CD4-positive, alpha-beta T cell treated with Interleukin-15 for 1 hour (primary cell): Measurements from ENCODE around the gene FAM83D.

Experiments
- DNase-seq: peaks from one replicate; pipeline ENCODE4 v3.0.0-alpha.2; 2020

FAM83D gene, protein sequence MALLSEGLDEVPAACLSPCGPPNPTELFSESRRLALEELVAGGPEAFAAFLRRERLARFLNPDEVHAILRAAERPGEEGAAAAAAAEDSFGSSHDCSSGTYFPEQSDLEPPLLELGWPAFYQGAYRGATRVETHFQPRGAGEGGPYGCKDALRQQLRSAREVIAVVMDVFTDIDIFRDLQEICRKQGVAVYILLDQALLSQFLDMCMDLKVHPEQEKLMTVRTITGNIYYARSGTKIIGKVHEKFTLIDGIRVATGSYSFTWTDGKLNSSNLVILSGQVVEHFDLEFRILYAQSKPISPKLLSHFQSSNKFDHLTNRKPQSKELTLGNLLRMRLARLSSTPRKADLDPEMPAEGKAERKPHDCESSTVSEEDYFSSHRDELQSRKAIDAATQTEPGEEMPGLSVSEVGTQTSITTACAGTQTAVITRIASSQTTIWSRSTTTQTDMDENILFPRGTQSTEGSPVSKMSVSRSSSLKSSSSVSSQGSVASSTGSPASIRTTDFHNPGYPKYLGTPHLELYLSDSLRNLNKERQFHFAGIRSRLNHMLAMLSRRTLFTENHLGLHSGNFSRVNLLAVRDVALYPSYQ

DNA sequence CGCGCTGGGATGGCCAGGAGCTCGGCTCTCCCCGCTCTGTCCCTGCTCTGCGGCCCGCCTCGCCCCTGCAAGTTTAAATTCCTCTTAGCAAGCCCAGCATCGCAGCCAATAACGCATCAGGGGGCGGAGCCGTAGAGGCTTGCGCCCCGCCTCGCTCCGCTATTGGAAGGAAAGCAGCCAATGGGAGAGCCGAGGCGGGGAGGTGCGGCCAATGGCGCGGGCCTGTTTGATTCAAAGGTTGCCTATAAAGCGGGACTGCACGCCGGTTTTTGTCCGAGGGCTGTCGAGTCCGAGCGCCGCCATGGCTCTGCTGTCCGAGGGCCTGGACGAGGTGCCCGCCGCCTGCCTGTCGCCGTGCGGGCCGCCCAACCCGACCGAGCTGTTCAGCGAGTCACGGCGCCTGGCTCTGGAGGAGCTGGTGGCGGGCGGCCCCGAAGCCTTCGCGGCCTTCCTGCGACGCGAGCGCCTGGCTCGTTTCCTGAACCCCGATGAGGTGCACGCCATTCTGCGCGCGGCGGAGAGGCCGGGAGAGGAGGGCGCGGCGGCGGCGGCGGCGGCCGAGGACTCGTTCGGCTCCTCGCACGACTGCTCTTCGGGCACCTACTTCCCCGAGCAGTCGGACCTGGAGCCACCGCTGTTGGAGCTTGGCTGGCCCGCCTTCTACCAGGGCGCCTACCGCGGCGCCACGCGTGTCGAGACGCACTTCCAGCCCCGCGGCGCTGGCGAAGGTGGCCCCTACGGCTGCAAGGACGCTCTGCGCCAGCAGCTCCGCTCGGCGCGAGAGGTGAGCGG, at the start of gene FAM83D:
Gene FAM83D, plus strand, starts transcription at position 276 of the 792 bp plus-strand sequence. Its CDS starts 26 bp downstream, at position 302.
- DNase-seq = peak; percentile 96

DNA sequence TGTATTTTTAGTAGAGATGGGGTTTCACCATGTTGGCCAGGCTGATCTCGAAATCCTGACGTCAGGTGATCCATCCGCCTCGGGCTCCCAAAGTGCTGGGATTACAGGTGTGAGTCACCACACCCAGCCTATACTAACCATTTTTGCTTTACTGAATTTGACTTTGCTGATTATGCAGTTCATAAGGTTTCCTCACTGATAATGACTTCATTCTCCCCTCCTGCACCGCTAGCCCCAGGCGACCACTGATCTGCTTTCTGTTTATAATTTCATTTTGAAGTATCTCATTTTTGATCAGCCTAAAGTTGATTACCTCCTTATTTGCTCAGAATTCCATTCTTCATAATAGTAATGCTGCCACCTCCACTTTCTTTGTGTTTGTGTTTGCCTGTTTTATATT, 48.7 kb upstream of the FAM83D start:
- DNase-seq = no peak

DNA sequence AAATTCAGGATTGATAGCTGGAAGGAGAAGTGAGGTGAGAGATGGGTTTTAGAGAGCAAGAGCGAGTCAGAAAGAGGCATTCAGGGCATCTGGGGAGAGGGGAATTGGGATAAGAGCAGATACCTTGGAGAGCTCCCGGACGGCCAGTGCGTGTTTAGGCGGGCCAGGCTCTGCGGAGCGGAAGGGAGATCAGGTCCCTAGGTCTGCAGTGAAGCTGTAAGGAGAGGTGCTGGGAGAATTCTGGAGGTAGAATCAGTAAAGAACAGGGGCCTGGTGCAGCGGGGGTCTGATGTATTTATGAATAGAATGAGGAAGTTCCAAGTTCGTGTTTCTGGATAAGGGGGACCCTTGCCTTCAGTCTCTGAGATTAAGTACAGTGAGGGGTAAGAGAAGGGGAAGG, 47.4 kb upstream of the FAM83D start:
- DNase-seq = no peak

DNA sequence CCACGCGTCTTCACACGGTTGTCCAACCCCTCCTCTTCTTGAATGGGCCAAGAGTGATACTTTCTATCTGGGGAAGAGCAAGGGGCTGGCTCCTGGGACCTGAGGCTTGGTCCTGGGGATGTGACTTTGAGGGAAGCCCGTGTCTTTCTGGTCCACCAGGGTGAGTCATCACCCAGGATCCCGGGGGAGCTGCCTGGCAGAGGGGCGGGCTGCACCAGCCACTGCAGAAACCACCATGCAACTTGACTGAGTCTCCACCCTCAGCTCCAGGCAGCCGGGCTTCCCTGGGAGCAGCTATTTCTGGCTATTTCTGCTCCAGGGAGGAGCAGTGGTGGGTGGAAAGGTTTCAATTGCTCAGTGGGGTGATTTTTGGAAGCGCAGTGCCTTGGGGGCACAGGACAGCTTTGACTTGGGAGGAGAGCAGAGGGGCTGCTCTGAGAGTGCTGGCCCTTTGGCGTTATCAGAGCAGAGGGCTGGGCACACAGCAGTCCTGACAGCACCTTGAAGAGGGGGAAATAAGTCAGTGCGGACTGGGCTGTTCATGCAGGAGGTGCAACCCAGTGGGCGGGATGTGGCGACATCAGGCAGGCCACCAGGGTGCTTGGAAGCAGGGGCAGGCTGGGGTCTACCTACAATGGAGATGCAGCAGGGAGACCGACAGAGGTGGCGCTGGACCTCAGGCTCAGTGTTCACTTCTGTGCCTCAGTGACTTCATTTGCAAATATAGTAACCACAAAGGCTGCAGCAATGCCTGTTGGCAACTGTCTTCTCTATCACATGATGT, 45.1 kb upstream of the FAM83D start:
- no peak for DNase-seq

DNA sequence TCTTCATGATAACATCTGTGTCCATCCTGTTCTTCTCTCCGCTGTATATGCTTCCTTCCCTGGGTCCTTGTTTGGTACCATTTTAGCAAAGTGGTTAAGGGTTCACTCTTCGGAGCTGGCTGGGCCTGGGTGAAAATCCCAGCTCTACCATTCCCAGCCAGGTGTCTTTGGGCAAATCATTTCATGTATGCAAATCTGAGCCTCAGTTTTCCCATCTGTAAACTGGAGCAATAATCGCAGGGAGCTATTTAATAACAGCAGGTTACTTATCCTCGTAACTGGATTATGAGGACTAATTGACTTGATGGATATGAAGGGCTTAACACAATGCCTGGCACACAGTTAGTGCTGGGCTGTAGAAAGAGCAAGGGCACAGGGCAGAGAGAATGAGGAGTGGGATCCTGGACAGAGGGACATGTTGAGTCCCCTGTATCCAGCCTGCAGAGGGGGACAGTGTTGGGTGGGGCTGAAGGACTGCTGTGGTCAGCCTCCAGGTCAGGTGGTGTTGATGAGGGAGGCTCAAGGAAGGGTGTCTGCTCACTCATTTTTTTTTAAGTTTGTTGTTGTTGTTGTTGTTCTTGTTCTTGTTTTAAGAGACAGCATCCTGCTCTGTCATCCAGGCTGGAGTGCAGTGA, 44.3 kb upstream of the FAM83D start:
- no peak for DNase-seq

DNA sequence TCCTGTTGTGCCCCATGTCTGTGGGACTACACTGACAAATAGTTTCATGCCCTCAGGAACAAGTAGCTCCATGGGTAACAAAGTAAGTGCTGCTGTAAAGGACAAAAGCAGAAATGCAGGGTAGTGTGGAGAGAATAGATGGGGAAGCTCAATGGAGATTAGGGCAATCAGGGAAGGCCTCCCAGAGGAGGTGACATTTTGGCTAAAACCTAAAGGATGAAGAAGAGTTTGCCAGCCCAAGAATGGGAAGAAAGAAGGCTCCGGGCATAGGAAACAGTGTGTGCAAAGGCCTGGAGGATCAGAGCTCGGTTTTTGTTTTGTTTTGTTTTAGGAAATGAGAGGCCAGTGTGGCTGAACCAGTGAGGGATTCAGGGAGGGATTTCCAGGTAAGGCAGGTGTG, 43.6 kb upstream of the FAM83D start:
- DNase-seq = no peak

DNA sequence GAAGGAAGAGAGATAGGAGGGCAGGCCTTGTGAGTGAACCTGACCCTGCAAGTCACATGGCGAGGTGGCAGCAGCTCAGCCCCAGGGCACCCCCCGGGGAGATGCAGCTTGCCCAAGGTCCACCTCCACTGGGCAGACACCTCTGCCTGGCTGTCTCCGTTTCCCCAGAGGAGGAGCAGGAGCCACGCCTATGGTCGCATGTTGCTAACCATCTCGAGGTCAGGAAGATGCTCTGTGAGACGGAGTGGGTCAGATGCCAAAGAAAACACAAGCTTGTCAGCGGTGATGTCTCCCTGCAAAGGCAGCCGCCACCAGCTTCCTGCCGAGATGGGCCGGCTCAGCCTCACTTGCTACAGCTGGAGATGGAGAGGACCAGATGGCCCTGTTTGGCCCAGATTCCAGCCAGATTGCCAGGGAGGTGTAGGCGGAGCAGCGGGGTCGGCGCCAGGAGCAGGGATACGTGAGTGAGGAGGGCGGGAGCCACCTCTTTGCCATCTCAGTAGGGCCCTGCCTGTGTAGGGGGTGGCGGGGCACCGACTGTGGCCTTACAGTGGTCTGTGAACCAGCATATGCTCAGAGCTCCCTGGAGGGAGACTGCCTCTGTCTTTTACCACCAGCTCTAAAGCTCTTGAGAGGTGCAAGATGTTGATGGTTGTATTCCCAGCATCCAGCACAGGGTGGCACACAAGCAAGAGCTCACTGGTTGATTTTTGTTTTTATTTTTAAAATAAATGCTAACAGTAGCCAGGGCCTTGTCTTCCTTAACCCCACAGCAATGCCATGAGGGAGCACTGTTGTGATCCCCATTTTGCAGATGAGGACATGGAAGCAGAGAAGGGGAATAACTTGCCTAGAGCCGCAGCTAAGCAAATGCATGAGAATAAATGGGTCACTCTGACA, 42.9 kb upstream of the FAM83D start:
- no peak for DNase-seq

DNA sequence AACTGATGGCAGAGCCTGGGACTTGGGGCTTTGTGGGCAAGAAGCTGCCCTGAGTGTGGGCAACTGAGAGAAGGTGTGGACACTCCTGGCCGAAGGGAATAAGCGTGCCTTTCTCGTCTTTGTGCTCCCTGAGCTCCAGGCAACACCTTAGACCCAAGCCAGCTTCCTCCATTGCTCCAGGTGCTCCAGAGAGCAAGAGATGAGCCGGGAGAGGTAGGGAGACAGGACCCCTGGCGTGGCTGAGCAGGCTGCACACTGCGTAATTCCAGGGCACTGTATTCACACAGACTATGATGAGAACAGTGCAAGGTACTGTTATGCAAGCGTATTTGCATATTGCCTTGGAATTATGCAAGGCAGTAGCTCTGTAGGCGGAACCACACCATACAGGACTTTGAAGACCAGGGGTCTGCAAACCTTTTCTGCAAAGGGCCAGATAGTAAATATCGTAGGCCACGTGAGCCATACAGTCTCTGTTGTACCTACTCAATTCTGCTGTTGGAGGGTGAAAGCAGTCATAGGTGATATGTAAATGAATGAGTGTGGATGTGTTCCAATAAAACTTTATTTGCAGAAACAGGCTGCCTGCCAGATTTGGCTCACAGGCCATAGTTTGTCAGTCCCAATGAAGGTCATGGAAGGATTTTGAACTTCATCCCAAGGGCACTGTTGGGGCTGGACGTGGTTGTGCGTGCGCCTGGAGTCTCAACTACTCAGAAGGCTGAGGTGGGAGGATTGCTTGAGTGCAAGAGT, 42.1 kb upstream of the FAM83D start:
- DNase-seq = no peak

DNA sequence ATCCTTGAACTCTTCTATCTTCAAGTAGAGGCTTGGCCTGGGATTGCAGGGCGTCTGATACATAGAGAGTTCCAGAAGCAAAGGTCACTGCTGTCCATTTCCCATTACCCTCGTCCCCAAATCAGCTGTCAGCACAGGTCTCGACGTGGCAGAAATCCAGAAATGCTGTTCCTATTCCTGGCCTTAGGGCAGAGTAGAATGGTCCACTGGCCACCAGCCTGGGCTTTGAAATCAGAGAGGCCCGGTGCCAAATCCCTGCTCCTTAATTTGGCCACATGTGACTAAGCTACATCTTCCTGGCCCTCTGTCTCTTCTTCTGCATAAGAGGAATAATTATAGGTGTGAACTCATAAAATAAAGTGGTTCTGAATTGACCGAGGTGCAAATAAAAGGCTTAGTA, 40.9 kb upstream of the FAM83D start:
- no peak for DNase-seq

DNA sequence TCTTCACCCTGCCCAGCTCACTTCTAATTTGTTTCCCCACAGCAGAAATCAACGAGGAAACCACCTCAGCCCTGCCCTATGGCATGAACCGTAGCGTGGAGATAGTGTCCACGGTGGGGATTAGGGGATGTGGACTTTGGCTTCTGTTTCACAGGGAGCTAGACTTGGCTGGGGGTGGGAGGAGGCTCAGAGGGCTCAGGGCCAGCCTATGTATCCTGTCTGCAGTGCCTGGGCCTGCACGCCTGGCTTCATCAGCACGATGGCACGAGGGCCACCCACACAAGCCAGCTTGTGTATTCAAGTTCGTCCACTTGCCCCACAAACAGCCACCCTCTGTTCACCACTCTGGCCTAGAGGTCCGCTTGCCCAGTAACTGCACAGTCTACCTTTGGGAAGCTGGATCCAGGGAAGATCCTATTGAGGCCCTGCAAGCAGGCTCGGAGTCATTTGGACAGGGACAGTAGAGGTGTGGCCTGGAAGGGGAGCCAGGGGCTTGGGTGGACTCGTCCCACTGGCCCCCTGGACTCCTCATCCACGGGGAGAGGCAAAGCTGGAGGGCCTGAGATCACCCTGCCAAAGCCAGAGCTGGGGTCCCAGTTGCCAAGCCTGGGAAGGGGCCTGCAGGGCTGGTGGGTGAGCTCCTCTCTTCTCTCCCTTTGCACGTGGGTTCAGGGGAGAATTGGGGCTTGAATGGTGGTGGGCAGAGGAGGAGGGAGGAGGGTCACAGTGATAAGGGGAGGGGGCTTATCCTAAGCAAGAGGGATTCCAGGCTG, 38.0 kb upstream of the FAM83D start:
- no peak for DNase-seq

DNA sequence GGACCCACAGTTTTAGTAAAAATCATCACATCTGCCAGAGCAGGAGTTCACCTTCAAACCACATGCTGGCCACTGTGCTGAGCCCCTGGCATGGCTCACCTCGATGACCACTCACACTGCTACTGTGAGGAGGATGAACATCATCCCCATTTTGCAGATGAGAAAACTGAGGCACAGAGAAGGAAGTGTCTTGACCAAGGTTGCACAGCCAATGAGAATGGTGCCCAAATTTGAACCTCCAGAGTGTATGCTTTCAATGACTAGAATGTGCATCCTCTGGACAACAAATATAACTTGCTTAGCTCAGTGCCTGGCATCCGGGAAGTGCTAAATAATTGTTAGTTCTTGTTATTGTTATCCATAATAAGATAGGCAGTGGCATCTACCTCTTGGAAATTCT, 37.2 kb upstream of the FAM83D start:
- DNase-seq = no peak

DNA sequence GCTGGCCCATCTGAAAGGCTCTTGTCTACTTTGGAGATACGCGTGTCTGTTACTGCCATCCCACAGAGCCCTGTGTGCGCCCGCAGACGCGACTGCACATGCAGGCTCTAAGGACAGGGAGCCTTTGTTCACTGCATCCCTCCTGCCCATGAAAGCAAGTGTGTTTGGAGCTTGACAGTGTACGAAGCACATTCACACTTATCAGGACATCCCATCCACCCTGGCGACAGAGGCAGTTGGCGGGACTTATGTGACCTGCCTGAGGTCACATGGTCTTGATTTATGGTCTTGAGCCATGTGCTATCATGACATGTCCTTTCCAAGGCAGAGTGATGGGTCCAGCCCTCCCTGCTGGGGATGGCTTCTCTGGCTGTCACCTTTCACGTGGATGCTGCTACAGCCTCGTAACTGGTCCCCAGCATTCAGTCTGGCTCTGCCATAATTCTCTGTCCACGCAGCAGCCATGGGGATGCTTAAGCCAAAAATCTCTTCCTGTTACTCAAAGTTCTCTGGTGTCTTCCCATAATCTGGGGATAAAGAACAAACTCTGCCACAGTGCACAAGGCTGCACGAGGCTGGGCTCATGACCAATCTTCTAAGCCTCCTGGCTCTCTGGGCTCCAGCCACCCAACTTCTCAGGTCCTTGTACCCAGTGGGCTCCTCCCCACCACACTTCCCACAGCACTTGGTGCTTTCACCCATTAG, 36.3 kb upstream of the FAM83D start:
- no peak for DNase-seq

DNA sequence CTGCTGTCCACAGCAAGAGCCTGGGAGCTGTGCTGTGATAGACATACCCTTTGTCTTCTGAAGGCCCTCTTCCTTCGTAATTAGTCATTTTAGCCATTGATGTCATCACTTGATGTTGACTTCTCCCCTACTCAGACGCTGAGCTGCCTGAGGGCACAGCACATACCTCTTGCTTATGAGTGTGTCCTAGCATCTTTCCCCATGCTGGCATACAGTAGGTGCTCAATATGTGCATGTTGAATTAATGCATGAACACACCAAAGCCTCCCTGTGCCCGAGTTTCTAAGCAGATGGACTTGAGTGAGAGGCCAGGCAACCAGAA, 35.8 kb upstream of the FAM83D start:
- no peak for DNase-seq

DNA sequence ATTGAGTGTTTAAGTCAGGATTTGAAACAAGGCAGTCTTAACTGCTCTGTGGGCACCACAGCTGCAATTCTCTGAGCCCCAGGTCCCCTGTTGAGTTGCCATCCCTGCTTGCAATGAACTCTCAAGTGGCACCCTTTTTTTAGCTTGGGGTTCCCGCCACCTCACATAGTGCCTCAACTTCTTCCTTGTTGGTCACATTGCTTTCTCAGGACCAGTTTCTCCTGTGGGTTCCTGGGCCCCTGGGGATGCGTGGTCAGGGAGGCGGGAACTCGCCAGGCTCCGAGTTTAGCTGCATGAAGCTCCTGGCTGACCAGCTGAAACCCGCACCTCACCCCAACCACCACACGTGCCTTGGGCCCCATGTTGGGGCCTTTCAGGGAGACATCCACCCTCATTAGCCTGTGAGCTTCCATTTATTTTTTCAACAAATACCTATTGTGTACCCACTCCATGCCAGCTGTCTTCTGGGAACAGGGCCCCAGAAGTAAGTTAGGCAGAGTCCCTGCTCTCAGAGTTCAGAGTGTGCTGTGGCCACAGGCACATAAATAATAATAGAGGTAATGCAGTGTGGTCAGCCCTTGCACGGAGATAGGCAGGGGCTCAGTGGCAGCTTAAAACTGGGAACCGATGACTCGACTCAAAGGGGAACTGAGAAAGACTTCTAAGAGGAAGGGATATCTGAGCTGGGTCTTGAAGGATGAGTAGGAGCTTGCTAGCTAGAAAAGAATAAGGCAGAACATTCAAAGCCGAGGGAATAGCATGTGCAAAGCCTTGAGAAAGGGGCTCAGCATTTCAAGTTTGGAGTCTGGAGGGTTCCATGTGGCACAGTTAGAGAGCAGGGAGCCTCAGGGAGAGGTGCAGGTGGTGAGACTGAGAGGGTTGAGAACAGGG, 33.9 kb upstream of the FAM83D start:
- no peak for DNase-seq

DNA sequence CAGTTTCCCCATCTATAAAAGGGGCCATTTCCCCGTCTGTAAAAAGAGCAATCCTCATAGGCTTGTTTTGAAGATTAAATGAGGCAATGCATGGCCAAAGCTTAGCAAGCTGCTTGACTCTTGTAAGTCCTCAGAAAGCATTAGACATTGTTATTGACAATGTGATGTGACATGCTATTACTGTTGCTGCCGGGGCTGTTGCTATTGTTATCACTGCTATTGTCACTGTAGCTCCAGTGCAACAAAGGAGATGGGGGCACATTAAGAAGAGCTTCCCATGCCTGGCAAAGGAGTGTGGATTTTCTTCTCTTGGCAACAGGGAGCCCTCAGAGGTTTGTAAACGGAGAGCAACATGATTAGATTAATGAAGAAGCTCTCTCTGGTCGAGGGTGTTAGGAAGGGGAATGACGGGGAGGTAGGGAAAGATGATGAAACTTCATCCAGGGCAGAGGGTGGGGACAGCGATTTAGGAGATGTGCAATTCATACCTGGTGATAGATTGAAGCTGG, 33.1 kb upstream of the FAM83D start:
- DNase-seq = no peak

DNA sequence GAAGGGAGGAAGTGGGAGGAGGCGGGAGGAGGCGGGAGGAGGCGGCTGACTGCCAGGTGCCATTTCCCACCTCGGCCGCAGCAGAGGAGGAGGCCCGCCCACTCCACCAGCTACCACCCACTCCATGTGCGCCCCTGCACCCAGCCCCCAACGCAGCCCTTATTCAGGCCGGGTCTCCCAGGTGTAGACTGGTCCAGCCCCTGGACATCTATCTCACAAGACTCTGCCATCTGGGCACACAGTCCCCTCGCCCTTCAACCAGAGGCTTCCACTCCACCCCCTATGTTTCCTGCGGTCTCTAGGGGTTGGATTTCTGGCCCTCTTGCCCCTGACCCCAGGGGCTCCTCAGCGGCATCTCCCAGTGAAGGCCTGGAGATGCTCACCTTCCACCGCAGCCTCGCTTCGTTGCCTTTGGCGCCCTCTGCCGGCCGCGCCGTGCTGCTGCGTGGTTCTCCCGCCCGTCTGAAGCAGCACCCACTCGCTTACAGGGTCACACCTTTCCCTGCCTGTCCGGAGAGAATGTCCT, 32.6 kb upstream of the FAM83D start:
- peak; percentile 80 for DNase-seq

DNA sequence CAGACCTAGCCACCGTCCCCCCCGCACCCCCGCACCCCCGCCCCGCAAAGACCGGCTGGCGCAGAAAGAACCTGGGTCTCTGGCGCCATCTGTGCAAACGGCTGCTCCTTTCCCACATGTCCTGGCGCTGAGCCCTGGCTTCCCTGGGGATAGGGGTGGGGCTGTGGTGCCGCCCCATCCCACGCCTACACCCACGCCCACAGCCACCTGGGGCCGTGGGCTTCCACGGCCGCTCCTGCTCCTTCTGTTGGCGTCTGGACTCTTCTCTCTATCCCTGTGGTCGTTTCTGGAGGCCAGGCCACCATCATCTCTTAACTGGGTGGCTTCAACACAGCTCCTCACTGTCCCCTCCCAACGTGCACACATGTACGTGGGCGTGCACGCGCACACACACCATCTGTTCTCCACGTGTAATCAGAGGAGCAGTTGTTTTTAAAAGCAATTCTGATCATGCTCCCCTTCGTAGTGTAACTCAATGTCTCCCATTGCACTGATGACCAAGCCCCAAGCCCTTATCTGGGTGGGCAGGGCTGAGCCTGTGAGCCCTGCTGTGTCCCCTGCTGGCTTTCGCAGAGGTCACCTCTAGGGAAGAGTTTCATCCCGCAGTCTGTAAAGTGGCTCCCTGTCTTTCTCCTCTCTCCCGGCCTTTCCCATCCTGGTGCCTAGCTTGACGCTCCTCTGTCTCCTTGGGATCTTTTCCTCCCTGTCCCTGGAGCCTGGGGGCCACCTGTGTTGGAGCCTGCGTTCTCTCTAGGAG, 31.9 kb upstream of the FAM83D start:
- no peak for DNase-seq
